Epidermal melanocyte (primary cell): ENCODE data around the gene TAL2.

ENCODE experiments used
- DNase-seq: peaks from one replicate; pipeline ENCODE4 v3.0.0; 2011; ENCODE audit warnings: low spot score; ENCODE audit not compliant: insufficient read length

TAL2 gene

DNA sequence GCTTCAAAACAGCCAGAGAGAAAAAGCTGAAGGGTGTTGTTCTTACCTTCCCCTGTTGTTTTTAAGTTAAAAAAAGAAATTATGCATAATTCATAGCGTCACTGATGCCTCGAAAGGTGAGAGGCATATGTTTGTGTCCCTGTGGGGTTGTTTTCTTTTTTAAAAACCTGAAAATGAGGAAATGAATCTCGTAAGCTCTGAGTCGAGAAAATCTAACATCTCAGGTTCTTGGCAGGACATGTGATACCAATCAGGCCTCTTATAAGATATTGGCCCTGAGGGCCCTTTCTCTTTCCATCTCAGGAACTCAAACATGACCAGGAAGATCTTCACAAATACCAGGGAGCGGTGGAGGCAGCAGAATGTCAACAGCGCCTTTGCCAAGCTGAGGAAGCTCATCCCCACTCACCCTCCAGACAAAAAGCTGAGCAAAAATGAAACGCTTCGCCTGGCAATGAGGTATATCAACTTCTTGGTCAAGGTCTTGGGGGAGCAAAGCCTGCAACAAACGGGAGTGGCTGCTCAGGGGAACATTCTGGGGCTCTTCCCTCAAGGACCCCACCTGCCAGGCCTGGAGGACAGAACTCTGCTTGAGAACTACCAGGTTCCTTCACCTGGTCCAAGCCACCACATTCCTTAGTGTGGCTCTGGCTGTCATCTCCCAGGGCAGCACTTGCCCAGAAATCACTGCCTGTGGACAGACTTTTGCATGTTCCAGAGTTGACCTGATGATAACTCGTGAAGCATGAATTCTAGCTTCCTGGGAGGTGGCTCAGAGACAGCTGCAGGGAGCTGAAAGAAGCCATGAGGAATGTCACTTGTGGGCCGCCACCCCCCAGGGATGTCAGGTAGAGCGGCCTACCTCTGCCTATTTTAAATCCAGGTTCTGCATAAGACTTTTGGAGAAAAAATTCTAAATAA, at the start of gene TAL2:
TAL2 (plus strand) TSS at position 274 of the 921 bp plus-strand sequence; CDS start at position 314, 40 bp downstream.
- no peak for DNase-seq

DNA sequence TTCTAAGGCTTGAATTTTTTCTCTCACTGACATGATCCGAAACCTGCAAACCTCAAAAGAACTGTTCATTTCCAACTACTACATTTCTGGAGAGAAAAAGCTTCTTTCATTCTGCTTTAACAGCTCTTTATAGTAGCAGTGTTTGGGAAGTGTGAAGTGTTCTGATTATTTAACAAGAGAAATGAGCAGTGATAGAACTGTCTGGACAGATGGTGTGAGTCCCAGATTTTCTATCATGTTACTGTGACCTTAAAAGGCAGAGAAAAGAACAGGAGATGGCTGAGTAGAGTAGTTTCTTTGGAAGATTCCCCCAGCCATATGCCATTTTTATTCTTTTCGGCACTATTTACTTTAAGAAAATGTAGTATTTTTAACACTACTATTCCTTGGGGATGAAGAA, 41.3 kb upstream of the TAL2 start:
- no peak for DNase-seq

- no peak for DNase-seq
Measured at GRCh38 chr9:105625088-105625487, 37.2 kb upstream of the TAL2 start.

GRCh38 chr9:105632807-105633206, 29.4 kb upstream of the TAL2 start:
- DNase-seq, result no peak

- no peak for DNase-seq
Measured at GRCh38 chr9:105633411-105633810, 28.8 kb upstream of the TAL2 start.

GRCh38 chr9:105636331-105636730, 25.9 kb upstream of the TAL2 start:
- DNase-seq, result no peak

GRCh38 chr9:105637787-105638395, 24.4 kb upstream of the TAL2 start:
- DNase-seq, result no peak

GRCh38 chr9:105639936-105640335, 22.3 kb upstream of the TAL2 start:
- DNase-seq, result no peak

DNA sequence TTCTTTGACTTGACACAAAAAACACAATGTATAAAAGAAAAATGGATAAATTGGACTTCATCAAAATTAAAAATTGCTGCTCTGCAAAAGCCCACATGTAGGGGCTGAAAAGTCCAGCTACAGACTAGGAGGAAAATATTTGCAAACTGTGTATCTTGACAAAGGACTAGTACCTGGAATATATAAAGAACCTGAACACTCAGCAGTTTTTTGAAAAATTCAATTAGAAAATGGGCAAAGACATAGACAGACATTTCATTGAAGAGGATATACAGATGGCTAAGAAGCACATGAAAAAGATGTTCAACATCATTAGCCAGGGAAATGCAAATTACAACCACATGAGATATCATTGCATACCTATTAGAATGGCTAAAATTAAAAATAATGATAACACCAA, 18.5 kb upstream of the TAL2 start:
- no peak for DNase-seq

- DNase-seq, result no peak
Measured at GRCh38 chr9:105646879-105647594, 15.2 kb upstream of the TAL2 start.

GRCh38 chr9:105647595-105648349, 14.5 kb upstream of the TAL2 start:
- DNase-seq, result no peak

DNA sequence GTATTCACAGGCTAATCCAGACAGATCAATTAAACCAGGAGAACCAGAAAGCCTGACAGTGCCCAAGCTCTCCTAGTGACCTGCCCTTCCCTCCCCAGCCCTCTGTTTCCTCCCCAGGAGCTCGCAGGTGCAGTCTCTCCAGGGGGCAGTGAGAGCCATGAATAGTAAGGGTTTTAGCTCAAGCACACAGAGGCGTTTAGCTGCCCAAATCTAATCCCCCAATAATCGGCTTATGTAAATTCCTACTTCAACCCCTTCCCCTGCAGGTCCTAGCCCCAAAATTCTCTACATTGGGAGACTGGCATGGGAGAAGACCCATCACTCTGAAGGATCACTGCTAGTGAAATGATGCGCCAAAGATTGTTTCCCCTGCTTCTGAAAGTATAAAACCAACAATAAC, 10.5 kb upstream of the TAL2 start:
- DNase-seq, result no peak

GRCh38 chr9:105656131-105656921, 5.9 kb upstream of the TAL2 start:
- peak; percentile 24 for DNase-seq

- DNase-seq, result no peak
Measured at GRCh38 chr9:105658351-105658750, 3.9 kb upstream of the TAL2 start.

DNA sequence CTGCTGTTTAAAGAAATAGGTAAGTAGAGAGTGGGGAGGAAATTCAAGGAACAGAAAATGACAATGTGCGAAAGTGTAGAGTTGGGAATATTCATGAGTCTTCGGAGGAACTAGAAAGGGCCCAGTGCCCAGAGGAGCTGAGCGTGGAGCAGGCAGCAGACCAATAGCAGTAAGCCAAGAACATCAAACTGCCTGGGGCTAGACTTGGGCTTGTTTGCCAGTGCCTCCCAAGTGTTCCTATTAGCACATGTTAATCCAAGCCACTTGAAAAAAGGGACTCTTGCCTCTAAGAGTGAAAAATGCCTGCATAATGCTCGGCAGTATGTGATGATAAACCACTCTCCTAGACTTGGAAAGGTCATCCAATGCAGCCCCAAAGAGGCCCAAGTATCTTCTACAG, 1.2 kb upstream of the TAL2 start:
- DNase-seq, result no peak

DNA sequence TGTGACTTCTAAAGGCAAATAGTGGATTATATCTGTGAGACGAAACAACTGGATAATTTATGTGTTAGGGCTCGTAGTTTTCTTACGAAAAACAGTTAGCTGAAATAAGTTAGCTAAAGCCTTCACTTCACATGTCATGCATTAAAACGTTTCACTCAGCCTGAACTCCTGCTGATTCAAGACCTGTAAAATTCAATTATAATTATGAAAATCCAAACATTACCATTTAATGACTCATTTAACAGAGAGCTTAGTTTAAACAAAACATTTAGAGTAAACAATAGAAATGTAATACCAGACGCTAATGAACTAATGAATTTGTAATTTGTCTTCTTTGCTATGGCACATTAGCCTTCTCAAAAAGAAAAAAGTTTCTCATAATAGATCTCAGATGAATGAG, 1.7 kb downstream of the TAL2 start:
- DNase-seq, result no peak

DNA sequence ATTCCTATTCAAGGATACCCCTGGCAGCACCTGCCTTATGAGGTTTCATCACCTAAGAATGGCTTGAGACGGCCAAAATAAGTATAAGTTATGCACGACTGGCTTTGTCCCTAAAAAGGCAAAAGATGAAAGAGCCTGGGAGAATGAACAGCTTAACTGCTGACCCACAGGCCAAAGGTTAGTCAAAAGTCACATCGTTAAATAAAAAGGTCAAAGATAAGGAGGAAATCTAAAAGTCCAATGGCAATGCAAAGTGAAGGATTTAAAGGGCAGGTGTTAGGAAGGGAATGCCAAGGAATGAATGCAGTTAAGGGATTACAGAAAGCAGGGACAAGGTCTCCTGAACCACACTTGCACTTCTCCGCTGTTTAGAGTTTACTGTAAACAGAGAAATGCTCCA, 5.6 kb downstream of the TAL2 start:
- no peak for DNase-seq

- no peak for DNase-seq
Measured at GRCh38 chr9:105670315-105670714, 8.1 kb downstream of the TAL2 start.

- DNase-seq, result no peak
Measured at GRCh38 chr9:105670775-105671174, 8.5 kb downstream of the TAL2 start.

DNA sequence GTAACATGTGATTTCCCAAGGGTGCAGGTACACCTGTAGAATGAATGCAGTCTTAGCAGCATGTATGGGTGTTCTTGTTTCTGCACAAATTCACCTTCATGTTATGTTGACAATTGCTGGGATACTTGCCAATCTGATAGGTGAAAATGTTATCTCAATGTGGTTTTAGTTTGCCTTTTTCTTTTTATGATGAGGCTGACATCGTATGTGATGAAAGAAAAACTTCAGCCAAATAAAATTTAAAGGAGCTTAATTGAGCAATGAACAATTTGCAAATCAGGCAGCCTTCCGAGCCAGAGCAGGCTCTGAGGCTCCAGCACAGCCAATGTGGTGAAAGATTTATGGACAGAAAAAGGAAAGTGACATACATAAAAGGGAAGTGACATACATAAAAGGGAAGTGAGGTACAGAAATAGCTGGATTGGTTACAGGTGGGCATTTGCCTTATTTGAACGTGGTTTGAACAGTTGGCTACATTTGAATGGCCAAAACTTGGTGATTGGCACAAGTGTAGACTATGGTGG, 10.5 kb downstream of the TAL2 start:
- DNase-seq, result no peak
